Kidney epithelial cell (primary cell): Measurements from ENCODE around the gene CILP2. TPM values are rescaled to one million over a fixed set of nuclear protein-coding genes. Genes with fewer than 3 reads are reported as not detected.

Experiments used
- DNase-seq: peaks from one replicate; pipeline ENCODE4 v3.0.0-alpha.2; 2010; ENCODE audit warnings: low read depth
- H3K27me3 ChIP-seq: 2 replicates; pipeline ENCODE4 v1.6.0; 2011; ENCODE audit warnings: low read length; ENCODE audit not compliant: control insufficient read depth, insufficient read depth
- H3K36me3 ChIP-seq: 2 replicates; pipeline ENCODE4 v1.5.1; 2011; ENCODE audit warnings: low read length; ENCODE audit not compliant: control insufficient read depth, insufficient read depth
- H3K4me3 ChIP-seq: 2 replicates; pipeline ENCODE4 v1.5.1; 2011; ENCODE audit warnings: low read depth, mild to moderate bottlenecking, control low read depth, low read length
- total RNA-seq: library from RNA; depleted of rRNA; stranded (reverse); fragments of >200 nt; gene quantifications from 2 replicates; pipeline ENCODE4 v1.2.3, GENCODE V29; 2015
- TF ChIP-seq, protein P1 (sequence below): IDR thresholded peaks from 2 replicates; pipeline ENCODE4 v1.5.1; 2011; ENCODE audit warnings: mild to moderate bottlenecking, moderate library complexity, low read length, control low read depth, inconsistent platforms; ENCODE audit not compliant: insufficient read depth, poor library complexity, severe bottlenecking

The CILP2 gene
- total RNA-seq, 1 donor from 2014 or later, result not detected

DNA sequence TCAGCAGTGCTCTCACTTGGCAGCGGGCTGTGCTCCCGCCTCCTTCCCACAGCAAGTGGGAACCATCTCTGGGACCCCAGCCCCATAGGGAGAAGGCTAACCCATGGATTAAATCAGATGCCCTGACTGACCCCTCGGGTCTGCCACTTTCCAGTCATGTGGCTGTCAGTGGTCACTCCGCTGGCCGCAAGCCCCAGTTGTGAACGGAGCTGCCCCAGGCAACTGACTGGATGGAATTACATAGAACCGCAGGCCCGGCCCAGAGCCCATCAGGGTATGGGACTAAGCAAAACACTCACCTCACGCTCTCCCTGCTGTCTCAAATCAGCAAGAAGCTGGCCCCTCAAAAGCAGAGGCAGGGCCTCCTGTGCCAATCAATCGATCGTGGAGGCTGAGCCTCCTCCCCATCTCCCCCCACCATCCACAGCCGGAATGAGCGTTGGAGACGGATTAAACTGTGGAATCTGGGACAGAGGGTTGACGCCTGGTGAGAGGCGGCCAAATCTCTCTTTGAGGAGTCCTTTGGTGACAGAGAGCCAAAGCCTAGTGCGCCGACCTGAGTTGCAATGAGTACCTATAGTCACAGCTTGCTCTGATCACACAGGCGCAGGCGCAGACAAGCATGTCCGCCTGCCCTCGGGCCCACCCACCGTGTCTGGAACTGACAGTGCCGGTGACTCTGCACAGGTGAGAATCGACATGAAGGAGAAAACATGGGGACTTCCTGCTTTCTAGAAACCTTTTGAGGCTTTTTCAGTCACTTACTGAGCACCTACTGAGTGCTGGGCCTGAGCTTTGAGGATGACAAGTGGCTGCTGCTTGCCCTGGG, 41.7 kb downstream of the CILP2 start:
- DNase-seq, result no peak
- Histone ChIP-seq H3K4me3 (no peak overlapping the region), H3K36me3 (no peaks in the 10 kb centered on the region), H3K27me3 (no peaks in the 10 kb centered on the region)
- TF ChIP-seq, protein P1, sequence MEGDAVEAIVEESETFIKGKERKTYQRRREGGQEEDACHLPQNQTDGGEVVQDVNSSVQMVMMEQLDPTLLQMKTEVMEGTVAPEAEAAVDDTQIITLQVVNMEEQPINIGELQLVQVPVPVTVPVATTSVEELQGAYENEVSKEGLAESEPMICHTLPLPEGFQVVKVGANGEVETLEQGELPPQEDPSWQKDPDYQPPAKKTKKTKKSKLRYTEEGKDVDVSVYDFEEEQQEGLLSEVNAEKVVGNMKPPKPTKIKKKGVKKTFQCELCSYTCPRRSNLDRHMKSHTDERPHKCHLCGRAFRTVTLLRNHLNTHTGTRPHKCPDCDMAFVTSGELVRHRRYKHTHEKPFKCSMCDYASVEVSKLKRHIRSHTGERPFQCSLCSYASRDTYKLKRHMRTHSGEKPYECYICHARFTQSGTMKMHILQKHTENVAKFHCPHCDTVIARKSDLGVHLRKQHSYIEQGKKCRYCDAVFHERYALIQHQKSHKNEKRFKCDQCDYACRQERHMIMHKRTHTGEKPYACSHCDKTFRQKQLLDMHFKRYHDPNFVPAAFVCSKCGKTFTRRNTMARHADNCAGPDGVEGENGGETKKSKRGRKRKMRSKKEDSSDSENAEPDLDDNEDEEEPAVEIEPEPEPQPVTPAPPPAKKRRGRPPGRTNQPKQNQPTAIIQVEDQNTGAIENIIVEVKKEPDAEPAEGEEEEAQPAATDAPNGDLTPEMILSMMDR, result no peak

DNA sequence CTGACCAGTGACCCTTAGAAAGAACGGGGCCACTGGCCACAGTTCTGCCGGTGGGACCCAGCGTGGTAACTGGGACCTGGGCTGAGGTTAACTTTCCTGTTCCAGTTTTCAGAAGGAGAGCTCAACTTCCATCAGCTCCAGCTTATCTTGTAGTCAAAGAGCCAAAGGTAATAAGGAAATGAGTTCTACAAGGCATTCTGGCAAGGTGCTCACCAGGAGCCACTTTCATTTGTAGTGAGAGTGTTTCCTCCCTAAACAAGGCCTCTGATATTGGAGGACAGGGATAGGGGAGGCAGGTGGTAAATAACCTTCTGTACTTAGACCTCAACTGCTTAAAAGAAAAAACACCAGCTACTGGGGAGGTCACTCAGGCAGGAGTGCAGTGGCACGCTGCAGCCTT, 42.4 kb downstream of the CILP2 start:
- TF ChIP-seq, protein P1, result no peak
- H3K36me3 ChIP-seq, result no peaks in the 10 kb centered on the region
- DNase-seq, result no peak
- no peaks in the 10 kb centered on the region for H3K27me3 ChIP-seq
- H3K4me3 ChIP-seq, result no peak overlapping the region

DNA sequence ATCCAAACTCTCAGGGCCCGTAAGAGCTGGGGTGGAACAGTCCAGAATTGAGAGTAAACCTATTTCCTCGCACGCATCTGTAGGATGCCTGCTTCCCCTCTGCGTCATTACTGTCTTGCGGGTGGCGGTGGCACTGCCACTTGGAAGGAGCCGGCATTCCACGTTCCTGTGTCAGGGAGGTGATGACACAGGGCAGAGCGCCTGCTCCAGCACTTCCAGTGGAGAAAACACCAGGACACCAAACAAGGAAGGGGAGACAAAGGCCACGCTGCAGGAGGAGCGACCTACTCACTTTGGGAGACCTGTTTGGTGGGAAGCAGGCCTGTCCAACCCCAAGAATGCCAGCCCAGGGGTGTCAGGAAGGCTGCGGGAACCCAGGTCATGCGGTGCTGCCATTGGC, 43.3 kb downstream of the CILP2 start:
- H3K4me3 ChIP-seq, result no peak overlapping the region
- TF ChIP-seq, protein P1, result no peak
- no peaks in the 10 kb centered on the region for H3K27me3 ChIP-seq
- DNase-seq, result no peak
- H3K36me3 ChIP-seq, result no peaks in the 10 kb centered on the region

DNA sequence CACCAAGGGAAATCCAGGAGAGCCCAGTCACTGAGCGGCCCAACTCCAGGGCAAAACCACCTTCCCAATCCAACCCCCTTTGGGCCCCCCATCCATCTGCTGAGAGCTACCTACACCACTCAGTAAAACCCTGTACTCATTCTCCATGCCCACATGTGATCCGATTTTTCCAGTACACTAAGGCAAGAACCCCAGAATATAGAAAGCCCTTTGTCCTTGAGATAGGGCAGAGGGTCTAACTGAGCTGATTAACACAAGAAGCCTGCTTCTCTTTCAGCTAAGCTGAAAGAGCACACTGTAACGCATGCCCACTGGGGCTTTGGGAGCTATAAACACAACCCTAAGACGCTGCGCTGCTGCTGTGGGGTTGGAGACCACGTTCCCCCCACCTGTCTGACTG, 44.4 kb downstream of the CILP2 start:
- Histone ChIP-seq H3K4me3 (no peak overlapping the region), H3K27me3 (no peaks in the 10 kb centered on the region), H3K36me3 (no peaks in the 10 kb centered on the region)
- DNase-seq, result no peak
- TF ChIP-seq, protein P1, result no peak

DNA sequence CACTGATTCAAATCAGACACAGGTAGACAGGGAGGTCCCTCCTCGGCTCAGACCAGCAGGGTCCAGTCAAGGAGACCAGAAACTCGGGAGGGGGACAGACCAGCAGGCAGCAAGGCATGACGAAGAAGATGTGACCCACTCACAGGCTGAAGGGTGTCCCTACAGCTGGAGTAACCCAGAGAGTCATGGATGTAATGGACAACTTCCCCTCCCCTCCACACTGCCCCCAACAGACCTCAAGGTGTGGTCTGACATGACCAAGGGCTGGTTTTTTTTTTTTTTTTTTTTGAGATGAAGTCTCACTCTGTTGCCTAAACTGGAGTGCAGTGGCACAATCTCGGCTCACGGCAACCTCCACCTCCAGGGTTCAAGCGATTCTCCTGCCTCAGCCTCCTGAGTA, 46.3 kb downstream of the CILP2 start:
- no peak overlapping the region for H3K4me3 ChIP-seq
- H3K27me3 ChIP-seq, result no peaks in the 10 kb centered on the region
- TF ChIP-seq, protein P1, result no peak
- H3K36me3 ChIP-seq, result no peaks in the 10 kb centered on the region
- DNase-seq, result no peak

DNA sequence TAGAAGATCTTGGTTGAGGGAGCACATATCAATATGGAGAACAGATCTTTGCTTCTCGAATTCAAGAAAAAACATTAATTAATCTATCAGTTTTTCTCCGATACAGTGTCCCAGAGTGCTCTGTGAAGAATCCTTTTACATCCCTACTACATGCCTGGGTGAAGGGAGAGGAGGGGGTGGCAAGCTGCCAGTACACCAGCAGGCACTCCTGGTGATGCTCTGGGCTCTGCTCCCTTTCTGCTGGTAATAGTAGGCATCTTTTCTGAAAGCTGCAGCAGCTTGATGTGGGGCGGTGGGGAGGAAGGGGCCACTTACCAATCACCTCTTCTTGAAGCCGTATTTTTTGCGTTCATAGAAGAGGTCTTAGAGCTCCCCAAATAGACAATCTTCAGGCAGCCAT, 49.7 kb downstream of the CILP2 start:
- TF ChIP-seq, protein P1, result no peak
- no peaks in the 10 kb centered on the region for H3K36me3 ChIP-seq
- H3K4me3 ChIP-seq, result no peak overlapping the region
- H3K27me3 ChIP-seq, result no peaks in the 10 kb centered on the region
- DNase-seq, result no peak
